ENCODE data around the gene TRIM16. TPM values are rescaled to one million over a fixed set of nuclear protein-coding genes. Genes with fewer than 3 reads are reported as not detected.
"Not testable (repeated sequence)": the region's sequence is repeated elsewhere in the genome, so short reads cannot be mapped to it uniquely, and the experiment has no call there.

The TRIM16 gene
- 24.9 TPM for total RNA-seq
- long read RNA-seq, transcript TRIM16-211 (5 exons, 1,979 nt): major isoform, 11 of 60 reads
- long read RNA-seq, partial matches to known transcripts: 32 of 60 reads
- long read RNA-seq, other reads (novel, unspliced or antisense): 17 of 60 reads

GRCh38 chr17:15683824-15684478, at the start of gene TRIM16:
Gene TRIM16 (minus strand): TSS chr17:15684311. CDS start chr17:15651609, 32,702 bp downstream.
- intact Hi-C loops (cut with micrococcal nuclease): not testable (repeated sequence)
- peak; percentile 98 for ATAC-seq
- DNase-seq: peak; percentile 90

- ATAC-seq; intact Hi-C loops (cut with micrococcal nuclease); DNase-seq: not testable (repeated sequence)
Observed at GRCh38 chr17:15733174-15733789, 49.2 kb upstream of the TRIM16 start.

GRCh38 chr17:15731900-15732299, 47.8 kb upstream of the TRIM16 start, which contains the start of gene TBC1D26:
Gene TBC1D26 (plus strand): TSS chr17:15732283. CDS start chr17:15735349, 3,066 bp downstream.
- ATAC-seq; intact Hi-C loops (cut with micrococcal nuclease): not testable (repeated sequence)

GRCh38 chr17:15730535-15730934, 46.4 kb upstream of the TRIM16 start:
- DNase-seq; ATAC-seq; intact Hi-C loops (cut with micrococcal nuclease): not testable (repeated sequence)

More at GRCh38 chr17:15731900-15732299, 47.8 kb upstream of the TRIM16 start, which contains the start of gene TBC1D26:
- not testable (repeated sequence) for DNase-seq

- DNase-seq; ATAC-seq; intact Hi-C loops (cut with micrococcal nuclease): not testable (repeated sequence)
Observed at GRCh38 chr17:15716601-15717563, 32.8 kb upstream of the TRIM16 start.

GRCh38 chr17:15708879-15709278, 24.8 kb upstream of the TRIM16 start:
- intact Hi-C loops (cut with micrococcal nuclease); ATAC-seq; DNase-seq: not testable (repeated sequence)

GRCh38 chr17:15704813-15705212, 20.7 kb upstream of the TRIM16 start:
- ATAC-seq; DNase-seq; intact Hi-C loops (cut with micrococcal nuclease): not testable (repeated sequence)

GRCh38 chr17:15704239-15704638, 20.1 kb upstream of the TRIM16 start:
- ATAC-seq; DNase-seq; intact Hi-C loops (cut with micrococcal nuclease): not testable (repeated sequence)

- DNase-seq; intact Hi-C loops (cut with micrococcal nuclease): not testable (repeated sequence)
- peak; percentile 39 for ATAC-seq
Observed at GRCh38 chr17:15699937-15700336, 15.8 kb upstream of the TRIM16 start.

- peak; percentile 100 for DNase-seq
- intact Hi-C loops (cut with micrococcal nuclease): not testable (repeated sequence)
- peak; percentile 100 for ATAC-seq
Observed at GRCh38 chr17:15699413-15699924, 15.4 kb upstream of the TRIM16 start, which contains the start of gene ZNF286A. Gene ZNF286A (plus strand): TSS chr17:15699752. CDS start chr17:15700330, 578 bp downstream.

GRCh38 chr17:15698967-15699366, 14.9 kb upstream of the TRIM16 start:
- DNase-seq; intact Hi-C loops (cut with micrococcal nuclease); ATAC-seq: not testable (repeated sequence)

- DNase-seq; ATAC-seq; intact Hi-C loops (cut with micrococcal nuclease): not testable (repeated sequence)
Observed at GRCh38 chr17:15687494-15687893, 3.4 kb upstream of the TRIM16 start.

- intact Hi-C loops (cut with micrococcal nuclease); DNase-seq; ATAC-seq: not testable (repeated sequence)
Observed at GRCh38 chr17:15683135-15683534, 976 bp downstream of the TRIM16 start.

GRCh38 chr17:15675991-15676390, 8.1 kb downstream of the TRIM16 start:
- ATAC-seq: not testable (repeated sequence)

GRCh38 chr17:15674640-15675039, 9.5 kb downstream of the TRIM16 start:
- ATAC-seq; intact Hi-C loops (cut with micrococcal nuclease); DNase-seq: not testable (repeated sequence)

More at GRCh38 chr17:15675991-15676390, 8.1 kb downstream of the TRIM16 start:
- DNase-seq; intact Hi-C loops (cut with micrococcal nuclease): not testable (repeated sequence)

GRCh38 chr17:15669526-15669925, 14.6 kb downstream of the TRIM16 start:
- DNase-seq; intact Hi-C loops (cut with micrococcal nuclease): not testable (repeated sequence)
- peak; percentile 41 for ATAC-seq

GRCh38 chr17:15663691-15664090, 20.4 kb downstream of the TRIM16 start:
- intact Hi-C loops (cut with micrococcal nuclease): no loop called here
- DNase-seq: no peak
- no peak for ATAC-seq

- ATAC-seq (peak; percentile 44), DNase-seq (no peak)
- intact Hi-C loops (cut with micrococcal nuclease): no loop called here
Observed at GRCh38 chr17:15663176-15663575, 20.9 kb downstream of the TRIM16 start.

Data from left ventricle myocardium superior (tissue), 1 donor.